HG03280 (cell line): ENCODE results near the gene KIRREL1.
"Not testable (repeated sequence)": the region's sequence is repeated elsewhere in the genome, so short reads cannot be mapped to it uniquely, and the experiment has no call there.

ENCODE experiments used
- ATAC-seq: cut with Tn5 transposase; IDR thresholded peaks from one replicate; pipeline ENCODE4 v1.9.1; 2021; ENCODE audit warnings: mild to moderate bottlenecking, moderate library complexity; ENCODE audit not compliant: unreplicated experiment

The KIRREL1 gene

GRCh38 chr1:158126425-158126824 lies 133.0 kb downstream of the KIRREL1 start:
- peak; percentile 70 for ATAC-seq

- ATAC-seq: not testable (repeated sequence)
Observed at GRCh38 chr1:158128531-158128930, 135.1 kb downstream of the KIRREL1 start.

- no peak for ATAC-seq
Observed at GRCh38 chr1:158131217-158131616, 137.8 kb downstream of the KIRREL1 start.

- no peak for ATAC-seq
Observed at GRCh38 chr1:158140764-158141192, 147.3 kb downstream of the KIRREL1 start.

- no peak for ATAC-seq
Observed at GRCh38 chr1:158145173-158145719, 151.8 kb downstream of the KIRREL1 start.

- no peak for ATAC-seq
Observed at GRCh38 chr1:158146165-158146564, 152.7 kb downstream of the KIRREL1 start.

- no peak for ATAC-seq
Observed at GRCh38 chr1:158146739-158147138, 153.3 kb downstream of the KIRREL1 start.

GRCh38 chr1:158147401-158147800 lies 154.0 kb downstream of the KIRREL1 start:
- ATAC-seq: no peak

GRCh38 chr1:158147869-158148268 lies 154.4 kb downstream of the KIRREL1 start:
- no peak for ATAC-seq

GRCh38 chr1:158148468-158148867 lies 155.0 kb downstream of the KIRREL1 start:
- ATAC-seq: no peak

- no peak for ATAC-seq
Observed at GRCh38 chr1:158149175-158149574, 155.7 kb downstream of the KIRREL1 start.
